PC-3 (cell line): ENCODE data around the gene CES4A. TPM values are rescaled to one million over a fixed set of nuclear protein-coding genes. Genes with fewer than 3 reads are reported as not detected.

Experiments
- ATAC-seq: fragments of 200-7000 bp; cut with Tn5 transposase; 2 replicates; pipeline ENCODE4 v1.9.1; 2020; ENCODE audit warnings: mild to moderate bottlenecking, moderate library complexity
- BruUV-seq: library from RNA; stranded (reverse); fragments of 400-500 nt; replicated peaks from 2 replicates; lab custom pipeline; 2021; lab: Mats Ljungman, UMichigan
- CTCF ChIA-PET: fragments of 300-600 bp; sonication (Branson Sonifier 250); formaldehyde crosslinking; loops from one replicate; lab custom pipeline; 2022; ENCODE audit warnings: antibody characterized with exemption; lab: Charles Lee
- POLR2A ChIA-PET: fragments of 300-600 bp; sonication (Branson Sonifier 250); formaldehyde crosslinking; loops from one replicate; lab custom pipeline; 2022; ENCODE audit warnings: antibody characterized with exemption; ENCODE audit not compliant: unreplicated experiment; lab: Charles Lee
- DNase-seq: peaks from one replicate; pipeline ENCODE4 v3.0.0-alpha.2; 2015
- H2AFZ ChIP-seq: fragments of 300-600 bp; sonication (generic); 2 replicates; pipeline ENCODE4 v1.6.0; 2016; ENCODE audit warnings: antibody characterized with exemption, low read length
- H3F3A ChIP-seq: fragments of 300-600 bp; sonication (generic); one replicate; pipeline ENCODE4 v1.6.0; 2017; ENCODE audit warnings: antibody characterized with exemption, low read length, control low read depth, mild to moderate bottlenecking; ENCODE audit not compliant: unreplicated experiment
- H3K27ac ChIP-seq: fragments of 300-600 bp; sonication (generic); 2 replicates; pipeline ENCODE4 v1.5.1; 2016; ENCODE audit warnings: mild to moderate bottlenecking, low read length
- H3K27me3 ChIP-seq: fragments of 300-600 bp; sonication (generic); 2 replicates; pipeline ENCODE4 v1.6.1; 2016; ENCODE audit warnings: low read length, mixed read lengths
- H3K36me3 ChIP-seq: fragments of 300-600 bp; sonication (generic); 2 replicates; pipeline ENCODE4 v1.6.1; 2016; ENCODE audit warnings: low read depth, mixed run types, low read length, mixed read lengths
- H3K4me1 ChIP-seq: fragments of 300-600 bp; sonication (generic); 2 replicates; pipeline ENCODE4 v1.5.1; 2016; ENCODE audit warnings: low read length; ENCODE audit not compliant: insufficient read depth
- H3K4me2 ChIP-seq: fragments of 300-600 bp; sonication (generic); 2 replicates; pipeline ENCODE4 v1.6.0; 2016; ENCODE audit warnings: low read length
- H3K4me3 ChIP-seq: fragments of 300-600 bp; sonication (generic); 2 replicates; pipeline ENCODE4 v1.5.1; 2016; ENCODE audit warnings: mild to moderate bottlenecking, low read length, mixed read lengths
- H3K79me2 ChIP-seq: fragments of 300-600 bp; sonication (generic); 2 replicates; pipeline ENCODE4 v1.6.1; 2017; ENCODE audit warnings: low read length, mixed read lengths
- H3K9ac ChIP-seq: fragments of 300-600 bp; sonication (generic); 2 replicates; pipeline ENCODE4 v1.6.0; 2016; ENCODE audit warnings: mild to moderate bottlenecking, low read length
- H3K9me2 ChIP-seq: fragments of 300-600 bp; sonication (generic); replicated peaks from 2 replicates; pipeline ENCODE4 v1.6.1; 2016; ENCODE audit warnings: mixed run types, low read length, mixed read lengths
- H3K9me3 ChIP-seq: fragments of 300-600 bp; sonication (generic); 2 replicates; pipeline ENCODE4 v1.6.1; 2016; ENCODE audit warnings: low read length, mixed read lengths
- H4K20me1 ChIP-seq: fragments of 300-600 bp; sonication (generic); 2 replicates; pipeline ENCODE4 v1.6.1; 2016; ENCODE audit warnings: low read length, mixed read lengths
- EZH2 ChIP-seq: fragments of 300-600 bp; sonication (generic); IDR thresholded peaks from one replicate; pipeline ENCODE4 v1.6.1; 2017; ENCODE audit warnings: antibody characterized with exemption, mild to moderate bottlenecking, low read length; ENCODE audit not compliant: unreplicated experiment
- EZH2phosphoT487 ChIP-seq: fragments of 300-600 bp; sonication (generic); IDR thresholded peaks from 2 replicates; pipeline ENCODE4 v1.6.1; 2018; ENCODE audit warnings: mild to moderate bottlenecking, antibody characterized with exemption, low read length, borderline replicate concordance
- intact Hi-C: fragments of 100-400 bp; cut with micrococcal nuclease; formaldehyde crosslinking; loops from 2 replicates; pipeline ENCODE4 v1.9.0; 2023
- total RNA-seq: library from RNA; depleted of rRNA; stranded (reverse); fragments of >200 nt; gene quantifications from 2 replicates; pipeline ENCODE4 v1.2.3, GENCODE V29; 2014
- TF ChIP-seq, protein P1 (sequence below): fragments of 300-600 bp; sonication (generic); conservative IDR thresholded peaks from 2 replicates; pipeline ENCODE4 v1.5.1; 2017; ENCODE audit warnings: antibody characterized with exemption, low read depth, mild to moderate bottlenecking, low read length

CES4A gene
- total RNA-seq, 1 experiment from 2014 or later, result 2.6 TPM

- Histone ChIP-seq H3K9me3 (no peaks in the 10 kb centered on the region), H3K27ac (no peak overlapping the region), H2AFZ (no peak overlapping the region), H3F3A (no peaks in the 10 kb centered on the region), H3K4me1 (no peaks in the 10 kb centered on the region; the same call in 1 of the 2 replicates), H3K4me2 (no peak overlapping the region), H3K4me3 (no peak overlapping the region), H3K36me3 (no peaks in the 10 kb centered on the region), H3K9me2 (no peaks in the 10 kb centered on the region), H3K27me3 (no peaks in the 10 kb centered on the region), H4K20me1 (no peaks in the 10 kb centered on the region), H3K79me2 (no peaks in the 10 kb centered on the region), H3K9ac (no peak overlapping the region)
- intact Hi-C loops, result loop anchor here (5.0 kb wide), 1 partner anchor 145 kb away; the partner anchor contains the start of gene HSF4
- POLR2A ChIA-PET, result no interaction called here
- no TSS peak for BruUV-seq
- ATAC-seq, result no peak
- no peak for DNase-seq
- TF ChIP-seq, protein P1, sequence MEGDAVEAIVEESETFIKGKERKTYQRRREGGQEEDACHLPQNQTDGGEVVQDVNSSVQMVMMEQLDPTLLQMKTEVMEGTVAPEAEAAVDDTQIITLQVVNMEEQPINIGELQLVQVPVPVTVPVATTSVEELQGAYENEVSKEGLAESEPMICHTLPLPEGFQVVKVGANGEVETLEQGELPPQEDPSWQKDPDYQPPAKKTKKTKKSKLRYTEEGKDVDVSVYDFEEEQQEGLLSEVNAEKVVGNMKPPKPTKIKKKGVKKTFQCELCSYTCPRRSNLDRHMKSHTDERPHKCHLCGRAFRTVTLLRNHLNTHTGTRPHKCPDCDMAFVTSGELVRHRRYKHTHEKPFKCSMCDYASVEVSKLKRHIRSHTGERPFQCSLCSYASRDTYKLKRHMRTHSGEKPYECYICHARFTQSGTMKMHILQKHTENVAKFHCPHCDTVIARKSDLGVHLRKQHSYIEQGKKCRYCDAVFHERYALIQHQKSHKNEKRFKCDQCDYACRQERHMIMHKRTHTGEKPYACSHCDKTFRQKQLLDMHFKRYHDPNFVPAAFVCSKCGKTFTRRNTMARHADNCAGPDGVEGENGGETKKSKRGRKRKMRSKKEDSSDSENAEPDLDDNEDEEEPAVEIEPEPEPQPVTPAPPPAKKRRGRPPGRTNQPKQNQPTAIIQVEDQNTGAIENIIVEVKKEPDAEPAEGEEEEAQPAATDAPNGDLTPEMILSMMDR, result no peak
- TF ChIP-seq EZH2phosphoT487 (no peak), EZH2 (no peak)
- CTCF ChIA-PET, result interaction anchor here (1.6 to 1.7 kb wide), 2 partner anchors 83 to 99 kb away, joined by 4 to 13 read pairs; no protein-coding TSS in a partner anchor
Observed at GRCh38 chr16:67016681-67017420, 28.5 kb downstream of the CES4A start.

DNA sequence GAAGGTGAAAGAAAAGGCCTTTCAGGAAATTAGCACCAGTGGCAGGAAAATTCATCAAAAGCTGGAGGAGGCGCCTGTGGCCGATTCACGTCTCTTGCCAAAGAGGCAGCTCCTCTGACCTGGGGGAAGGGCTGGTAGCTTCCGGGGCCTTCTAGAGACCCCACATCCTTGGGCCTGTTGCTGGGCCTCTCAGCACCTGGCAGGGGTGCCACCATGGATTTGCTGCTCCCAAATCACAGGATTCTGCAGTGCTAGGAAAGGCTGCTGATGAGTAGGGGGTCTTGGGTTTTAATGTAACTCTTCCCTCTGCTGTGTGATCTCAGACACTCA is 29.0 kb downstream of the CES4A start:
- no peaks in the 10 kb centered on the region for H3K9me2 ChIP-seq
- DNase-seq, result no peak
- no peak overlapping the region for H3K4me3 ChIP-seq
- CTCF ChIA-PET, result interaction anchor here (1.0 to 1.7 kb wide), 5 partner anchors 82 to 168 kb away, joined by 3 to 13 read pairs (median 5); no protein-coding TSS in a partner anchor
- H3K27ac ChIP-seq, result no peak overlapping the region
- no peaks in the 10 kb centered on the region for H3F3A ChIP-seq
- H3K9ac ChIP-seq, result no peak overlapping the region
- TF ChIP-seq, protein P1, result no peak
- TF ChIP-seq EZH2phosphoT487, result no peak
- no peak for TF ChIP-seq EZH2
- no peaks in the 10 kb centered on the region for H3K79me2 ChIP-seq
- peaks cover 2% of the 10 kb centered on the region for H3K4me1 ChIP-seq
- H4K20me1 ChIP-seq, result no peaks in the 10 kb centered on the region
- H3K27me3 ChIP-seq, result no peaks in the 10 kb centered on the region
- no peak for ATAC-seq
- POLR2A ChIA-PET, result no interaction called here
- no TSS peak for BruUV-seq
- no peak overlapping the region for H2AFZ ChIP-seq
- H3K9me3 ChIP-seq, result no peaks in the 10 kb centered on the region
- no peaks in the 10 kb centered on the region for H3K36me3 ChIP-seq
- intact Hi-C loops, result loop anchor here (5.0 kb wide), 1 partner anchor 145 kb away; the partner anchor contains the start of gene HSF4
- H3K4me2 ChIP-seq, result no peak overlapping the region
